HAP-1 (cell line): Measurements from ENCODE around the gene OOSP4B.
"Not testable (repeated sequence)": the region's sequence is repeated elsewhere in the genome, so short reads cannot be mapped to it uniquely, and the experiment has no call there.

Experiments used
- DNase-seq, 2 experiments: peaks; one replicate each; pipeline ENCODE4 v3.0.0-alpha.2; 2016 to 2020; ENCODE audit warnings: low spot score in 2 of 2
- H3K27me3 ChIP-seq: fragments of 250-450 bp; sonication (Bioruptor Pico); 2 replicates; pipeline ENCODE4 v1.5.1; 2020; ENCODE audit warnings: low read depth, mild to moderate bottlenecking, moderate library complexity
- H3K36me3 ChIP-seq: fragments of 250-450 bp; sonication (Bioruptor Pico); replicated peaks from 2 replicates; pipeline ENCODE4 v1.5.1; 2020; ENCODE audit warnings: mild to moderate bottlenecking
- H3K4me1 ChIP-seq: fragments of 250-450 bp; sonication (Bioruptor Pico); 2 replicates; pipeline ENCODE4 v1.5.1; 2020; ENCODE audit warnings: mild to moderate bottlenecking
- H3K4me3 ChIP-seq: fragments of 250-450 bp; sonication (Bioruptor Pico); 2 replicates; pipeline ENCODE4 v1.5.1; 2020; ENCODE audit warnings: mild to moderate bottlenecking, moderate library complexity
- H3K9me3 ChIP-seq: fragments of 250-450 bp; sonication (Bioruptor Pico); 2 replicates; pipeline ENCODE4 v1.5.1; 2020; ENCODE audit warnings: mild to moderate bottlenecking, moderate library complexity
- in situ Hi-C: fragments of 300-500 bp; cut with MboI; formaldehyde crosslinking; loops from 3 replicates; pipeline ENCODE4 v1.14.3; 2020; ENCODE audit warnings: low sequenced_read_pairs, inconsistent platforms, mixed read lengths

Gene OOSP4B

GRCh38 chr11:60020376-60020775, 3.4 kb downstream of the OOSP4B start:
- H3K4me3 ChIP-seq, DNase-seq, H3K36me3 ChIP-seq, H3K27me3 ChIP-seq, in situ Hi-C loops, H3K9me3 ChIP-seq, H3K4me1 ChIP-seq: not testable (repeated sequence)

GRCh38 chr11:60029015-60029632, 12.1 kb downstream of the OOSP4B start:
- H3K4me1 ChIP-seq, result no peaks in the 10 kb centered on the region
- no peaks in the 10 kb centered on the region for H3K9me3 ChIP-seq
- no peak for DNase-seq
- no peak overlapping the region for H3K4me3 ChIP-seq
- no peaks in the 10 kb centered on the region for H3K36me3 ChIP-seq
- in situ Hi-C loops, result no loop called here
- no peaks in the 10 kb centered on the region for H3K27me3 ChIP-seq

- no peaks in the 10 kb centered on the region for H3K36me3 ChIP-seq
- H3K27me3 ChIP-seq, result no peaks in the 10 kb centered on the region
- in situ Hi-C loops, result no loop called here
- H3K4me1 ChIP-seq, result peaks cover 5% of the 10 kb centered on the region
- no peaks in the 10 kb centered on the region for H3K9me3 ChIP-seq
- DNase-seq, result no peak
- H3K4me3 ChIP-seq, result no peak within 1 kb of the TSS
Measured at GRCh38 chr11:60040109-60040508, 23.1 kb downstream of the OOSP4B start, which contains the start of gene OOSP2. TSS of gene OOSP2 (plus strand) at chr11:60040409. CDS start at chr11:60040460, 51 bp downstream.

GRCh38 chr11:60050422-60050821, 33.4 kb downstream of the OOSP4B start:
- H3K9me3 ChIP-seq, H3K27me3 ChIP-seq, DNase-seq, H3K36me3 ChIP-seq, H3K4me3 ChIP-seq, in situ Hi-C loops, H3K4me1 ChIP-seq: not testable (repeated sequence)

- H3K36me3 ChIP-seq, DNase-seq, in situ Hi-C loops, H3K9me3 ChIP-seq, H3K4me3 ChIP-seq, H3K27me3 ChIP-seq, H3K4me1 ChIP-seq: not testable (repeated sequence)
Measured at GRCh38 chr11:60050839-60051238, 33.9 kb downstream of the OOSP4B start.

GRCh38 chr11:60056349-60056969, 39.5 kb downstream of the OOSP4B start, which contains the start of gene MS4A3:
TSS of gene MS4A3 (plus strand) at chr11:60056665. CDS start at chr11:60061161, 4,496 bp downstream.
- no peaks in the 10 kb centered on the region for H3K9me3 ChIP-seq
- H3K36me3 ChIP-seq, result no peaks in the 10 kb centered on the region
- in situ Hi-C loops, result no loop called here
- no peaks in the 10 kb centered on the region for H3K27me3 ChIP-seq
- no peak for DNase-seq
- peaks cover 14% of the 10 kb centered on the region for H3K4me1 ChIP-seq
- H3K4me3 ChIP-seq, result no peak within 1 kb of the TSS

- DNase-seq, result no peak
- in situ Hi-C loops, result no loop called here
- no peaks in the 10 kb centered on the region for H3K36me3 ChIP-seq
Measured at GRCh38 chr11:60059052-60059451, 42.1 kb downstream of the OOSP4B start.

GRCh38 chr11:60059521-60060240, 42.7 kb downstream of the OOSP4B start:
- no peaks in the 10 kb centered on the region for H3K9me3 ChIP-seq
- H3K27me3 ChIP-seq, result no peaks in the 10 kb centered on the region
- H3K36me3 ChIP-seq, result no peaks in the 10 kb centered on the region
- peaks cover 10% of the 10 kb centered on the region for H3K4me1 ChIP-seq
- in situ Hi-C loops, result no loop called here
- no peak for DNase-seq
- no peak overlapping the region for H3K4me3 ChIP-seq

More at GRCh38 chr11:60059052-60059451, 42.1 kb downstream of the OOSP4B start:
- peaks cover 10% of the 10 kb centered on the region for H3K4me1 ChIP-seq
- H3K9me3 ChIP-seq, result no peaks in the 10 kb centered on the region
- no peak overlapping the region for H3K4me3 ChIP-seq
- H3K27me3 ChIP-seq, result no peaks in the 10 kb centered on the region

DNA sequence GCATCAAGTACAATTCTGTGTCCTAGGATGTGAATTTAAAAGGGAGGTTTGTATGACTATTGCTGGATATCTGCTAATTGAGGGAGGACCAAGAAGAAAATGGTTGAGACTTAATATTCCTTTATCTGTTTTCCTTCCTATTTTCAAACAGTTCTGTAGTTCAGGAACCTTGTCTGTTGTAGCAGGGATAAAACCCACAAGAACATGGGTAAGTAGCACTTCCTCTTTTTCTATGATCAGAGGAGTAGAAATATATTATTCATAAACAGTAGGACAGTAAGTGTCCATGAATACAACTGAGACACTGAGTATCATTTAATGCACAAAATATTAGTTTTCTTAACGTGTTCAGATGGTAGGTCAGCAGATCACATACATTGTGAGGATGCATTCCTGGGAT, 47.1 kb downstream of the OOSP4B start:
- no peak overlapping the region for H3K4me3 ChIP-seq
- H3K4me1 ChIP-seq, result no peaks in the 10 kb centered on the region
- H3K27me3 ChIP-seq, result no peaks in the 10 kb centered on the region; the same call in 1 of the 2 replicates
- H3K36me3 ChIP-seq, result no peaks in the 10 kb centered on the region
- no peak for DNase-seq
- H3K9me3 ChIP-seq, result no peaks in the 10 kb centered on the region
- in situ Hi-C loops, result no loop called here

DNA sequence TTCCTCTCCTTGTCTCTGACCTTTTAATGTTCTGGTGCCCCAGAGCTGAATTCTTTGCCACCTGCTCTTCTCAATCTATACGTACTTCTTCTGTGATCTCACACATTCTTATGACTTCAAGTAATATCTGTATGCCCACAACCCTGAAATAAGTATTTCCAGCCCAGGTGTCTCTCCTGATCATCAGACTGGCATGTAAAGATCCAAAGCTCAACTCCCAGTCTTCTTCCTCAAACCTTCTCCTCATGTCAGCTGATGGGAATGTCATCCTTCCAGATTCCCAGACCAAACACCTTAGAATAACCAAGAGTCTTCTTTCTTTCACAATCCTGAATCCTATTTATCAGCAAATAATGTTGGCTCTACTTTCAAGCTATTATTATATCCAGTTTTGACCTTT, 48.8 kb downstream of the OOSP4B start:
- DNase-seq, result no peak
- no peaks in the 10 kb centered on the region for H3K36me3 ChIP-seq
- no peak overlapping the region for H3K4me3 ChIP-seq
- in situ Hi-C loops, result no loop called here
- H3K9me3 ChIP-seq, result no peaks in the 10 kb centered on the region
- no peaks in the 10 kb centered on the region; the same call in 1 of the 2 replicates for H3K27me3 ChIP-seq
- peaks cover 12% of the 10 kb centered on the region for H3K4me1 ChIP-seq

DNA sequence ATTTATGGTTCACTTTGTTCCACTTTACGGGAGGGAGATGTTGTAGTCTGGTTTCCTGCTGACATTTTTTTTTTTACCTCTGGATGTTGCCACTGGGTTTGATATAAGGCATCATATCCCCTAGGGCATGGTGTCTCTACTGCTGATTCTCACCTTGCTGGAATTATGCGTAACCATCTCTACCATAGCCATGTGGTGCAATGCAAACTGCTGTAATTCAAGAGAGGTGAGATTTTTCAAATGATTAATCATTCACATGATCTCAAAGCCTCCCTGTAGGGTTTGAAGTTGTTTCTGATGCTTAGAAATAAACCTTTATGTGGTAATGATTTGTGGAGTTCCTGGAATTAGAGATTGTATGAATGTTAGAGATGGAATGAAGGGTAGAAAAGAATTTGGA, 52.5 kb downstream of the OOSP4B start:
- Histone ChIP-seq H3K36me3 (no peaks in the 10 kb centered on the region), H3K4me3 (no peak overlapping the region), H3K27me3 (no peaks in the 10 kb centered on the region; the same call in 1 of the 2 replicates), H3K9me3 (no peaks in the 10 kb centered on the region), H3K4me1 (peaks cover 28% of the 10 kb centered on the region)
- in situ Hi-C loops, result no loop called here
- no peak for DNase-seq

DNA sequence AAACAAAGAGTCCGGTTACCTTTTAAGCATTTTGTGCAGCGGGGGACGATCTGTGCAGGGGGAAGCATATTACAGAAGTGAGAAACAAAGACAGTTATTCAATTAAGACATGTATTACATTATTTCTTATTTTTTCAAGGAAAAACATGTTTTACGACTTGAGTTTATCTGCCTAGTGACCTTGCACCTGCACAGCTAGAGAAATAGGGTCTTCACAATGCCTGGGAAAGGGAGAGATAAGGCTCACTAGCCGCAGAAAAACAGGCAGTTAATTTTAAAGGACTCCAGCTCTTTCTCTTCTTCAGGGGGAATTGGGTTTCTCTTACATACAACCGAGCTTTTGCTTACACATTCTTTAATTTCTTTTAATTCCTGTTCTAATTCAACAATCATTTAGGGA, 54.7 kb downstream of the OOSP4B start:
- peaks cover 39% of the 10 kb centered on the region for H3K4me1 ChIP-seq
- in situ Hi-C loops, DNase-seq, H3K36me3 ChIP-seq, H3K27me3 ChIP-seq, H3K4me3 ChIP-seq, H3K9me3 ChIP-seq: not testable (repeated sequence)

- no peaks in the 10 kb centered on the region for H3K36me3 ChIP-seq
- in situ Hi-C loops, result no loop called here
- peaks cover 2% of the 10 kb centered on the region; the same call in 1 of the 2 replicates for H3K9me3 ChIP-seq
- no peak for DNase-seq
- no peaks in the 10 kb centered on the region for H3K27me3 ChIP-seq
- peaks cover 14% of the 10 kb centered on the region for H3K4me1 ChIP-seq
- no peak overlapping the region for H3K4me3 ChIP-seq
Measured at GRCh38 chr11:60077216-60077817, 60.3 kb downstream of the OOSP4B start.

DNA sequence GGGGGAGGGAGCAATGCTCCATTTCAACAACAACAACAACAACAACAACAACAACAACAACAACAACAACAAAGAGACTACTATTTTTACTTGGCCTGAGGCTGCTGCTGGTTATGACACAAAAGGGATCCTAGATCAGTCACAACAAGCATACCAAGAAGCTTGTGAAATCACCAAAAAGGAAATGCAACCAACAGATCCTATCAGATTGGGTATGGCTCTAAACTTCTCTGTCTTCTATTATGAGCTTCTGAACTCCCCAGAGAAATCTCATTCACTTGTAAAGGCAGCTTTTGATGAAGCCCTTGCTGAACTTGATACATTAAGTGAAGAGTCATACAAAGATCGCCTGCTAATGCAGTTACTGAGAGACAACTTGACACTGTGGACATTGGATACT, 61.0 kb downstream of the OOSP4B start:
- in situ Hi-C loops, result no loop called here
- Histone ChIP-seq H3K4me3 (no peak overlapping the region), H3K9me3 (peaks cover 2% of the 10 kb centered on the region; the same call in 1 of the 2 replicates), H3K4me1 (peaks cover 13% of the 10 kb centered on the region), H3K27me3 (no peaks in the 10 kb centered on the region), H3K36me3 (no peaks in the 10 kb centered on the region)
- DNase-seq, result no peak
